Upper lobe of left lung (tissue), 4 donors: ENCODE measurements around the gene SGCA.

Source experiments
- EP300 ChIP-seq, 4 donors: sonication (generic); formaldehyde crosslinking; IDR thresholded peaks; one replicate each; pipeline ENCODE4 v1.5.1; 2017; ENCODE audit warnings: antibody characterized with exemption in 4 of 4, control low read depth in 2 of 4
- POLR2A ChIP-seq, 4 donors: fragments of 450-650 bp; IDR thresholded peaks; one replicate each; pipeline ENCODE4 v1.5.1; 2016 to 2017; ENCODE audit warnings: antibody characterized with exemption in 4 of 4, mild to moderate bottlenecking in 2 of 4
- POLR2AphosphoS5 ChIP-seq, 2 donors: sonication (generic); formaldehyde crosslinking; IDR thresholded peaks; one replicate each; pipeline ENCODE4 v1.5.1; 2017; ENCODE audit warnings: antibody characterized with exemption in 2 of 2
- TF ChIP-seq, protein P1 (sequence below), 6 experiments: fragments of 450-650 bp in 4 of 6; fragments of 200-600 bp in 2 of 6; sonication (generic) in 2 of 6; IDR thresholded peaks; one replicate each; pipeline ENCODE4 v1.5.1; 2016 to 2019; ENCODE audit warnings: antibody characterized with exemption in 6 of 6

DNA sequence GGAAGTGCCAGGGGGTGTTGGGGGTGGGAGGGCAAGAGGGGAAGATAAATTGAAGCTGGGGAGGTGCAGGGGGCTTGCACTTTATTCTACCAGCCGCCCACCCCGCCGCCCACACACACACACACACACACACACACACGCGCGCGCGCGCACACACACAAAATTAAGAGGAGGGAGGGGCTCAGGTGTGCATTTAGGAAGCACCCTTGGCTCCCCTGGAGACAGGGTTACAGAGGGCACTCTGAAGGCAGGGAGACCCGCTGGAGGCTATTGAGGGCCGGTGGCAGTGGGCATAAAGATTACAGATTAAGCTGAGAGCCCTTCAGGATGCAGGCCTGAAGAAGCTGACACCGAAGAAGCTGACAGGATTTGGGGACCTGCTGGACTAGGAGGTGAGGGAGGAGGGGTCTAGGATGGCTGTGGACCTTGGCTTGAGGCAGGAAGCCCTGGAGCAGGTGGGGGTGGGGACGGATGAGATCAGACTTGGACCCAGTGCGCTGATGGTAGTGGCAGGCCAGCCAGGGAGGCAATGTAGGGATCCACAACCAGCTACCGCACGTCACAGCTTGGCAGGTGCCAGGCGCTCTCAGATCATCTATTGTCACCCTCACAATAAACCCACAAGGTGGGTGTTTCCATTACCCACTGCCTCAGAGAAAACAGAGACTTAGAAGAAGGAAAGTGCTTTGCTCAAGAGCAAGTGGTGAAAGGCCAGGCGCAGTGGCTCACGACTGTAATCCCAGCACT, 35.1 kb upstream of the SGCA start:
- TF ChIP-seq, protein P1, sequence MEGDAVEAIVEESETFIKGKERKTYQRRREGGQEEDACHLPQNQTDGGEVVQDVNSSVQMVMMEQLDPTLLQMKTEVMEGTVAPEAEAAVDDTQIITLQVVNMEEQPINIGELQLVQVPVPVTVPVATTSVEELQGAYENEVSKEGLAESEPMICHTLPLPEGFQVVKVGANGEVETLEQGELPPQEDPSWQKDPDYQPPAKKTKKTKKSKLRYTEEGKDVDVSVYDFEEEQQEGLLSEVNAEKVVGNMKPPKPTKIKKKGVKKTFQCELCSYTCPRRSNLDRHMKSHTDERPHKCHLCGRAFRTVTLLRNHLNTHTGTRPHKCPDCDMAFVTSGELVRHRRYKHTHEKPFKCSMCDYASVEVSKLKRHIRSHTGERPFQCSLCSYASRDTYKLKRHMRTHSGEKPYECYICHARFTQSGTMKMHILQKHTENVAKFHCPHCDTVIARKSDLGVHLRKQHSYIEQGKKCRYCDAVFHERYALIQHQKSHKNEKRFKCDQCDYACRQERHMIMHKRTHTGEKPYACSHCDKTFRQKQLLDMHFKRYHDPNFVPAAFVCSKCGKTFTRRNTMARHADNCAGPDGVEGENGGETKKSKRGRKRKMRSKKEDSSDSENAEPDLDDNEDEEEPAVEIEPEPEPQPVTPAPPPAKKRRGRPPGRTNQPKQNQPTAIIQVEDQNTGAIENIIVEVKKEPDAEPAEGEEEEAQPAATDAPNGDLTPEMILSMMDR (IDR thresholded peaks at IDR 0.05): no peak
- no peak for TF ChIP-seq EP300 (IDR thresholded peaks at IDR 0.05)
- no peak for TF ChIP-seq POLR2AphosphoS5 (IDR thresholded peaks at IDR 0.05)
- TF ChIP-seq POLR2A (IDR thresholded peaks at IDR 0.05): no peak
